Femur (tissue), 1 donor: ENCODE data around the gene SYCP2L.
"Not testable (repeated sequence)": the region's sequence is repeated elsewhere in the genome, so short reads cannot be mapped to it uniquely, and the experiment has no call there.

Experiments used
- DNase-seq: peaks from one replicate; pipeline ENCODE4 v3.0.0-alpha.2; 2017

Gene SYCP2L

DNA sequence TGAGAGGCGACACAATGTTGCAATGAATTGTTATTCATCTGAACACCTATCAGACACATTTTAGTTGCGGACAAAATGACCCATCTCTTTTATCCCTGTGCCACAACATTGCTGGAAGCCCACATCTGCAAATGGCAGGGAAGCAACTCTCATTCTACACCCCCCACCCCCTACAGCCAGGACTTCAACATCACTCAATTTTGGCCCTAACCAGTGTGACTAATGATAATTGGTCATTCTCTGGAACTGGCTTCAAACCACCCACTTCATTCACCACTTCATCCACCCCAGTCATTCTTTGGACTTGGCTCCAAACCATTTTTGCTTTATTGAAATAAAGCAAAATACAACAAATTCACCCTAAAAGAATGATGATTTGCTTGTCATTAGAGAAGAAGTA is 6.5 kb upstream of the SYCP2L start:
- no peak for DNase-seq

- DNase-seq = not testable (repeated sequence)
Measured at GRCh38 chr6:10882253-10882630, 4.6 kb upstream of the SYCP2L start.

DNA sequence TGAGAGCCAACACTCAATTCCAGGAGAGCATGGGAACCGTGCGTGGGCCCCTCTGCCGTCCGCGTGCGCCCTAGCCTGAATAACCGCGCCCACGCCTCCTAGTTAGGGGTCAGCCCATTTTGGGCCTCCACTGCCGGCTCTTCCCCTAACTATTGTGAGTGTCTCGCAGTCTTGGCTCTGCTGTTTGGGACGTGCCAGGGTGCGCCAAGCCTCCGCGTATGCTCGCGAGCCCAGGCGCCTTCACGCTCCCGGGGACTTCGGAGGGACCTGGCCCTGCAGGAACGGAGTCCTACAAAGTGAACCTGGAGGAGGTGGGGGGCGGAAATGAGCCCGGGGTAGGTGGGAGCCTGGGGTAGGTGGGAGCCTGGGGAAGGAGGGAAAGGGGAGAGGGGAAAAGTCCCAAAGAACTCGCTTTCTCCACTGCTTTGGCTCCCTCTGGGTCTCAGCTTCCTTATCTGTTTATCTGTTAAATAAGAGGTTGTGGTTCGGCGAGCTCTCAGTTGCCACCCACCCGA is 4.1 kb upstream of the SYCP2L start:
- no peak for DNase-seq

GRCh38 chr6:10883312-10884244 is 3.3 kb upstream of the SYCP2L start:
- no peak for DNase-seq

- DNase-seq = no peak
Measured at GRCh38 chr6:10884245-10884972, 2.4 kb upstream of the SYCP2L start.

DNA sequence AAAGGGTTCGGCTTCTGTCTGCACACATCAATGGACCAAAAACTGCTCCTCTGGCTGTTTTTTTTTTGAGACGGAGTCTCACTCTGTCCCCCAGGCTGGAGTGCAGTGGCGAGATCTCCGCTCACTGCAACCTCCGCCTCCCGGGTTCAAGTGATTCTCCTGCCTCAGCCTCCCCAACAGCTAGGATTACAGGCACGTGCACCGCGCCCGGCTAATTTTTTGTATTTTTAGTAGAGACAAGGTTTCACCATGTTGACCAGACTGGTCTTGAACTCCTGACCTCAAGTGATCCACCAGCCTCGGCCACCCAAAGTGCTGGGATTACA is 524 bp upstream of the SYCP2L start:
- not testable (repeated sequence) for DNase-seq

GRCh38 chr6:10890151-10890550 is 3.3 kb downstream of the SYCP2L start:
- DNase-seq = no peak

- DNase-seq = no peak
Measured at GRCh38 chr6:10891960-10892359, 5.1 kb downstream of the SYCP2L start.

DNA sequence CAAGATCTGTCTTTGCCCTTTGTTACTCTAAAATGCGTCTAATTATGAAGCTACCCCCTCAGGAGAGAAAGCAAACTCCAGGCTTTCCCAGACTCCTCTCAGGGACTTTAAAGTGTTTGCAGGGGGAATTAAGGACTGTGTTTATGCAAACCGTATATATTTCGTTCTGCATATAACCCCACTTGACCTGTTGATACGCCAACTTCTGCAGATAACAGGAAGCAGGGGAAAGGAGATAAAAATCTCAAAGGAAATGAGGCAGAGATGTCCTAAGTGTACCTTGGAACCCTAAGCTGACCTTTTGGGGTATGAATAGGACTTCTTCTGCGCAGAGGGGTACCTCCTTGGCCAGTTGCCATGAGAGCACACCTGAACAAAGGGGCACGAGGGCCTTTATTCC is 8.1 kb downstream of the SYCP2L start:
- DNase-seq = no peak

DNA sequence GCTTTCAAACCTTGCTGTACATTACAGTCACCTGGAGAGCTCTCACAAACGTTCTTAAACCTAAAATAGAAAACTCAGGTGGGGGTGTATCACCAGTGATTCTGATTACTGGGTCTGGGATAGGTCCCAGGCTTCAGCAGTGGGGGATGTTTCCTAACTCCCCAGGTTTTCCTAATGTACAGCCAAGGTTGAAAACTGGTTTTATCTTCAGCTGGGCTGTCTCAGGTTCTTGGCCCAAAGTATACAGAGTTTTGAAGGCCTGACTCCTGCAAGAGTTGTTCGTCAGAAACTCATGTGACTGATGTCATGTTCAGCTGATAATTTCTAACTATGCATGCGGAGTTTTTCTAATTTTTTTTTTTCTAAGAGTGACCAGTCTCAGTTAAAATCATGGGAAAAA is 9.8 kb downstream of the SYCP2L start:
- DNase-seq = no peak

DNA sequence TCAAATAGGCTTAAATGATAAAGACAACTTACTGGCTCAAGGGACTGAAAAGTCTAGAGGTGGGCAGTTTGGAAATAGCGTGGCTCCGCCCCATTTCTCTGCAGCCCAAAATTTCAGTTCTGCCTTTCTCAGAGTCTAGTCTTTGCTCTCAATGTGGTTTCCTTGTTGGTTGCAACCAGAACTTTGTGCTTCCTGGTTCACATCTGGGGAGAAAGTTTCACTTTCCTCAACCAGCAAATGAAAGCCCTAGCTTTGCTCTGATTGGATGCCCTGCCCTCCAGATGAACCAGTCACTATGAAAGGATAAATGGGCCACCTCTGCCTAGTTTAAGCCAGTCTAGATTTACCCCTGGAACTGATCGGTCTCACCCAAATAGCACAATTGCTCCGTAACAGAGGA is 14.9 kb downstream of the SYCP2L start:
- no peak for DNase-seq

DNA sequence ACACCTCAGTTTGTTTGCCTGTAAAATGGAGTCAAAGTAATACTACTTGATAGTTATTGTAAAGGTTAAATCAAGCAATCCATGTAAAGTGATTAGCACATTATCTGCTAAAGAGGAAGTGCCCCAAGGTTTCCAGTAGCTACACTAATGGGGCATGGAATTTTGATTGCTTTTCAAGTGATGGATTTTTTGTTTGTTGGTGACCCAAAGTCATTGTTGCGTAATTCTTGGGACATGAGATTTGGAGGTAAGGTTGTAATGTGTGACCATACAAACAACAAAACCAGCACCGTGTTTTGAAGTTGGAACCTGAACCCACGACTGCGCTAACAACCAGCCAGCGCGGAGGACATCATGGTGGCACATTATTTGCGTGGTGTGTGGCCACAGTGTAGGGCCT is 17.2 kb downstream of the SYCP2L start:
- no peak for DNase-seq

GRCh38 chr6:10908228-10908627 is 21.4 kb downstream of the SYCP2L start:
- DNase-seq = no peak

GRCh38 chr6:10919520-10919919 is 32.7 kb downstream of the SYCP2L start:
- DNase-seq = not testable (repeated sequence)

GRCh38 chr6:10933126-10933525 is 46.3 kb downstream of the SYCP2L start:
- DNase-seq = no peak

DNA sequence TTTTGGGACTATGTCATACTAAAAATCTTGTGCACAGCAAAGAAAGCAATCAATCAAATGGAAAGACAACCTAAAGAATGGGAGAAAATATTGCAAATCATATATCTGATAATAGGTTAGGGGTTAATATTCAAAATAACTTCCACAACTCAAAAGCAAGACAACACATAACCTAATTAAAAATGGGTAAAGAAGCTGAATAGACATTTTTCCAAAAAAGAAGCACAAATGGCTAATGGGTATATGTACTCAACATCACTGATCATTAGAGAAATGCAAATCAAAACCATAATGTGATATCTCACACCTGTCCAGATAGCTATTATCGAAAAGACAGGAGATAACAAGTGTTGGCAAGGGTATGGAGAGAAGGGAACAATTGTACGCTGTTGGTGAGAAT is 53.0 kb downstream of the SYCP2L start:
- DNase-seq = no peak

DNA sequence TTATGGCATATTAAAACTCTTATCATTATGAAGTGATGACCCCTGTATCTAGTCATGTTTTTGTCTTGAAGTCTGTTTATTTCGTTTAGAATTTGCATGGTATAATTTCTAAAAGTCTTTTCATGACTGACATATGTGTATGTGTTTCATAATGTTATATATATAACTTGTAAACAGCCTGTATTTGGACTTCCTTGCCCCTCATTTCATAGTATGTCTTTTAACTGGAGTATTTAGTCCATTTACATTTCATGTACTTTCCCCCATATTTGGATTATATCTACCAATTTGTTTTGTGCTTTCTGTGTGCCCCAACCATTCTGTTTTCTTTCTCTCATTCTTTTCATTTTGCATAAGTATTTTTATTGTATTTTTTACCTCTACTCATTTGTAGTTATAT is 59.0 kb downstream of the SYCP2L start:
- no peak for DNase-seq

GRCh38 chr6:10947966-10948365 is 61.1 kb downstream of the SYCP2L start:
- DNase-seq = no peak

GRCh38 chr6:10949579-10950490 is 63.0 kb downstream of the SYCP2L start:
- DNase-seq = no peak

DNA sequence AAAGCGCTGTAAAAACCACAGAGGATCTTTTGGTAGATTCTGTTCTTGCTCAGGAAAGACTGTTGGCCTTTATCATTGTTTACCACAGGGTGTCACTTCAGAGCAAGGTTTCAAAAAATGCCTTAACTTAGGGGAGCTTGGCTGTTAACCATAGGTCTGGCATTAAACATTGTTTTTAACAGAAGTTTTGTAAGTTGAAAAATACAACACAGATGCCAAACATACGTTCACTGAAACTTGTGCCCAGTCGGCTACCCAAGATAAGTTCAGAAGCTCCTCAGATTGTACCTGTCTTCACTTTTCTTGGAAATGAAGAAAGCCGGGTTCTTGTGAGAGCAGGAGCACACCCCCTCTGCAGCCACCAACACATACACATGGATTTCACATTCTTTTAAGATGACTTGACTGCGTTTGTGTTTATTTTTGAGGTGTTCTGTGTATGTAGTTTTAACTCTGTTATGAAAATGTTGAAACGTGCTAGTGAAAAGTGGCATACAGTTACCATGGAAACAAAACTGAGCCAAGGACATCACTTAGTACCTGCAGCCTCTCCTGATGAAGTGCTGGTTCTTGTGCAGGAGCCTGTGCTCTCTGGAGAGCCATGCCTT is 64.9 kb downstream of the SYCP2L start:
- DNase-seq = no peak

GRCh38 chr6:10954590-10955010 is 67.7 kb downstream of the SYCP2L start:
- peak; percentile 69 for DNase-seq

DNA sequence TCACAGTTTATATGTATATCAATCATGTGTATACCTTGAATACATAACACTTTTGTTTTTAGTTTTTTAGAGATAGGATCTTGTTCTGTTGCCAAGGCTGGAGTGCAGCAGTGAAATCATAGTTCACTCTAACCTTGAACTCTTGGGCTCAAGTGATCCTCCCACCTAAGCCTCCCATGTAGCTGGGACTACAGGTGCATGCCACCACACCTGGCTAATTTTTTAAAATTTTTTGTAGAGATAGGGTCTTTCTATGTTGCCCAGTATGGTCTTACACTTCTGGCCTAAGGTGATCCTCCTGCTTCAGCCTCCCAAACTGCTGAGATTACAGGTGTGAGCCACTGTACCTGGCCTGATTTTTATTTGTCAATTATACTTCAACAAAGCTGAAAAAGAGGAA is 69.9 kb downstream of the SYCP2L start:
- no peak for DNase-seq
